Measurements from ENCODE around the gene FAM13A. TPM values are rescaled to one million over a fixed set of nuclear protein-coding genes. Genes with fewer than 3 reads are reported as not detected.

The FAM13A gene
- total and polyA plus RNA-seq, 2 of the 8 experiments (the other 6 are each of a cell fraction or from before 2014, with no cell fraction given): 7.1 to 16.5 TPM

DNA sequence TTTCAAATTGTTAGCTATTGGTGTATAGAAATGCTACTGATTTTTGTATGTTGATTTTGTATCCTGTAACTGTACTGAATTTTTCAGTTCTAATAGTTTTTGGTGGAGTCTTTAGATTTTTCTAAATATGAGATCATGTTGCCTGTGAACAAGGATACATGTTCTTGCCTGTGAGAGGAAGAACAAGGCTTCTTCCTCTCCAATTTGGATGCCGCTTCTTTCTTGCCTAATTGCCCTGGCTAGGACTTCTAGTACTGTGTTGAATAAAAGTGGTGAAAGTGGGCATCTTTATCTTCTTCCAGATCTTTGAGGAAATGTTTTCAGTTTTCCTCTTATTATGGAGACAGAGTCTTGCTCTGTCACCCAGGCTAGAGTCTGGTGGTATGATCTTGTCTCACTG is 343.2 kb downstream of the FAM13A start:
- no peak for DNase-seq (ENCODE audit: low read depth in 1 of 2, low spot score in 2 of 2)
- no peak overlapping the region for H2BK15ac ChIP-seq (ENCODE audit: low read length)
- CTCF ChIA-PET (ENCODE audit: partially characterized antibody): interaction anchor here (1.0 to 1.2 kb wide), 2 partner anchors 13 to 310 kb away, joined by 3 read pairs; no protein-coding TSS in a partner anchor
- no peak overlapping the region for H2BK12ac ChIP-seq (ENCODE audit: low read depth, low read length)
- 100% methylated on average over 1 of the region's 1 CpG; no CpG with 5 or more reads in 1 of the 2 experiments for WGBS, 2 experiments (ENCODE audit: extremely low coverage in 1 of 2, insufficient coverage in 1 of 2, insufficient read length in 1 of 2, insufficient replicate concordance in 2 of 2, low coverage in 1 of 2, low lambda C conversion rate in 2 of 2, missing lambda C conversion rate in 1 of 2)
- H4K8ac ChIP-seq (ENCODE audit: extremely low read depth, insufficient read depth, low read length): no peak overlapping the region
- H3K9ac ChIP-seq (replicated peaks in 1 of 4; ENCODE audit: extremely low read depth in 1 of 4, low read depth in 3 of 4, low read length in 3 of 4): no peak overlapping the region
- H2BK120ac ChIP-seq (replicated peaks; ENCODE audit: low read depth, low read length): no peak overlapping the region
- H3K23me2 ChIP-seq (ENCODE audit: low read depth, low read length): no peaks in the 10 kb centered on the region
- no peak overlapping the region for H4K91ac ChIP-seq (replicated peaks; ENCODE audit: insufficient read length, low read length)
- H3K79me1 ChIP-seq (ENCODE audit: low read depth, low read length): no peaks in the 10 kb centered on the region
- peaks cover 0 to 3% (median 0%) of the 10 kb centered on the region in 4 experiments; a peak in 1 of 8 replicates for H3K36me3 ChIP-seq (ENCODE audit: control insufficient read depth in 2 of 4, insufficient read depth in 4 of 4, low read length in 3 of 4)
- H4K20me1 ChIP-seq (replicated peaks in 1 of 2; ENCODE audit: control insufficient read depth in 1 of 2, insufficient read depth in 2 of 2, low read length in 2 of 2): no peaks in the 10 kb centered on the region
- no peak overlapping the region for H2BK5ac ChIP-seq (ENCODE audit: low read depth, low read length)
- H3K27ac ChIP-seq (ENCODE audit: low read depth, low read length): no peak overlapping the region
- POLR2A ChIA-PET (ENCODE audit: partially characterized antibody): no interaction called here
- no peak overlapping the region for H3K14ac ChIP-seq (ENCODE audit: insufficient read length)
- no peak overlapping the region for H2AK5ac ChIP-seq (ENCODE audit: low read depth, low read length)
- no peak overlapping the region for H2BK20ac ChIP-seq (ENCODE audit: low read length)
- no peak overlapping the region for H3K18ac ChIP-seq (ENCODE audit: extremely low read depth, low read length)
- FAIRE-seq: no peak
- no peak overlapping the region for H3K4me2 ChIP-seq (ENCODE audit: insufficient read depth in 1 of 2, low read depth in 2 of 2, low read length in 2 of 2)
- no peak overlapping the region for H3K4ac ChIP-seq (replicated peaks; ENCODE audit: insufficient read length, low read depth, low read length)
- no peak overlapping the region for H2AFZ ChIP-seq (ENCODE audit: low read length)
- H3K4me3 ChIP-seq (ENCODE audit: extremely low read depth in 1 of 4, insufficient read depth in 2 of 4, low read depth in 3 of 4, low read length in 4 of 4): no peak overlapping the region
- H3K79me2 ChIP-seq (ENCODE audit: control insufficient read depth in 1 of 2, insufficient read depth in 2 of 2, low read length in 2 of 2): no peaks in the 10 kb centered on the region
- no peaks in the 10 kb centered on the region for H3K27me3 ChIP-seq (replicated peaks in 1 of 4; ENCODE audit: control insufficient read depth in 3 of 4, extremely low read depth in 1 of 4, insufficient read depth in 3 of 4, low read length in 3 of 4)
- no peak overlapping the region for H3K56ac ChIP-seq (replicated peaks; ENCODE audit: insufficient read length, low read depth, low read length)
- H4K5ac ChIP-seq (ENCODE audit: insufficient read length, low read depth, low read length): no peak overlapping the region
- H3K23ac ChIP-seq (ENCODE audit: insufficient read length): no peak overlapping the region
- H3K9me3 ChIP-seq (ENCODE audit: insufficient read depth in 2 of 2, low read depth in 1 of 2, low read length in 1 of 2): peaks cover 3 to 5% of the 10 kb centered on the region in 2 experiments; a peak in 2 of 4 replicates
- H3K4me1 ChIP-seq (replicated peaks in 1 of 4; ENCODE audit: control insufficient read depth in 3 of 4, insufficient read depth in 4 of 4, low read length in 3 of 4): no peaks in the 10 kb centered on the region
- TF ChIP-seq SUZ12 (IDR thresholded peaks at IDR 0.05; ENCODE audit: low read length): no peak
- TF ChIP-seq SRF (IDR thresholded peaks at IDR 0.05; ENCODE audit: low read depth, low read length): no peak
- no peak for TF ChIP-seq JUND (IDR thresholded peaks at IDR 0.05; ENCODE audit: low read length)
- no peak for TF ChIP-seq POU5F1 (IDR thresholded peaks at IDR 0.05; ENCODE audit: low read depth, low read length)
- TF ChIP-seq EZH2 (IDR thresholded peaks at IDR 0.05; ENCODE audit: low read depth, low read length, severe bottlenecking): no peak
- TF ChIP-seq PHF8 (conservative IDR thresholded peaks at IDR 0.05; ENCODE audit: low read depth, low read length): no peak
- no peak for TF ChIP-seq RNF2 (IDR thresholded peaks at IDR 0.05; ENCODE audit: borderline replicate concordance, low read depth, low read length, missing control alignments, poor library complexity, severe bottlenecking)
- TF ChIP-seq KDM5A (IDR thresholded peaks at IDR 0.05; ENCODE audit: low read length): no peak
- no peak for TF ChIP-seq TAF1 (IDR thresholded peaks at IDR 0.05; ENCODE audit: low read depth, low read length)
- no peak for TF ChIP-seq EGR1 (IDR thresholded peaks at IDR 0.05; ENCODE audit: borderline replicate concordance, low read depth, low read length)
- no peak for TF ChIP-seq SIN3A (conservative IDR thresholded peaks at IDR 0.05 in 1 of 2, IDR thresholded peaks at IDR 0.05 in 1 of 2; ENCODE audit: low read depth in 1 of 2, low read length in 2 of 2)
- TF ChIP-seq RFX5 (IDR thresholded peaks at IDR 0.05; ENCODE audit: borderline replicate concordance, low read depth, low read length): no peak
- no peak for TF ChIP-seq NANOG (IDR thresholded peaks at IDR 0.05; ENCODE audit: insufficient read depth, low read depth, low read length, poor library complexity, severe bottlenecking)

Data from H1 (cell line).